HFFc6 (cell line): ENCODE results near the gene FREM2. TPM values are rescaled to one million over a fixed set of nuclear protein-coding genes. Genes with fewer than 3 reads are reported as not detected.

Experiments
- DNase-seq: peaks from one replicate; pipeline ENCODE4 v3.0.0-alpha.2; 2018
- H3K27ac Mint-ChIP-seq: 2 replicates; pipeline ENCODE4 v1.8.0; 2020; ENCODE audit warnings: mild to moderate bottlenecking, mixed read lengths
- H3K27me3 Mint-ChIP-seq: 2 replicates; pipeline ENCODE4 v1.8.0; 2021; ENCODE audit warnings: mild to moderate bottlenecking, moderate library complexity, mixed read lengths; ENCODE audit not compliant: insufficient read depth
- H3K36me3 Mint-ChIP-seq: 2 replicates; pipeline ENCODE4 v1.8.0; 2021; ENCODE audit warnings: low read depth, mixed read lengths
- H3K4me1 Mint-ChIP-seq: 2 replicates; pipeline ENCODE4 v1.8.0; 2020; ENCODE audit warnings: low read depth, mixed read lengths
- H3K4me3 Mint-ChIP-seq: 2 replicates; pipeline ENCODE4 v1.8.0; 2020; ENCODE audit warnings: mild to moderate bottlenecking, moderate library complexity, mixed read lengths
- H3K9me3 Mint-ChIP-seq: 2 replicates; pipeline ENCODE4 v1.8.0; 2020; ENCODE audit warnings: mild to moderate bottlenecking, mixed read lengths
- total RNA-seq, 6 experiments: library from RNA; stranded (reverse); fragmentation: NEBNext Ultra II Directional; extraction: Animal tissue kit (Norgen Biotek cat#: 25700); gene quantifications; 2 replicates in 1 of 6; 3 replicates in 5 of 6; pipeline ENCODE4 v1.2.3, GENCODE V29; 2021
- TF ChIP-seq, protein P1 (sequence below): fragments of 200-600 bp; sonication (generic); IDR thresholded peaks from 2 replicates; pipeline ENCODE4 v1.5.0; 2021; ENCODE audit warnings: antibody characterized with exemption, mild to moderate bottlenecking

FREM2 gene
- total RNA-seq, 6 experiments from 2014 or later: not detected

DNA sequence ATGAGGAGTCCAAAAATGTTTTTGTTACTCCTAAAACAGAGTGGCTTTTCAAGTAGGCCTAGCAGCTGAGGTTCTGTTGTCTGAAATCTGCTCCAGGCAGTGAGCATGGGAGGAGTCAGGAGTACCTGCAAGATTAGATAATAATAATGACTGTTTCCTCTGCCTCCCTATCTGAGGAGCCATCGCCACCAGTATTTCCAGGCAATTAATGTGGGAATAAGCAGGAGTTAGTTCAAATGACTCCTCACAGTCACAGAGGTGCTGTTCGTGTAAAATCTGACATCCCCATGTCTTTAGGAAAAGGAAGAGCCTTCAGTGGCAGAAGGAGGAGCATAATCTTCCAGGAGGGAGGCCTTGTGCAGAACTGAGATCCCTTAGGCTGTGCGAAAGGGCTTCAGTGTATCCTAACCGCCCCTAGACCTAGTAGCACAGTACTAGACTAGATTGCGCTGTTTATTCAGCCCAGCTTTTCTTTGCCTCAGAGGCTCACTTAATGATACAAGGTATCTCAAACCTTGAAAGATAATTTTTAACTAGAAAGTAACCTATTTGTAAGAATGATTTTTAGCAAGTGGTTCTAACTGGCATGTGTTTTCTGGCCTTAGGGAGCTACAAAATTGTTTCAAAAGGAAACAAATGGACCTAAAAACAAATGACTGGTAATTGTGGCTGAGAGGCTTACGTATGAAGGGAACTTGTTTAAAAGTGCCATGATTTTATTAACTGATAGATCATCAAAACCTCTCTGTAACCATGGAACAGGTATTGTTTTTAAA lies 49.0 kb downstream of the FREM2 start:
- TF ChIP-seq, protein P1, sequence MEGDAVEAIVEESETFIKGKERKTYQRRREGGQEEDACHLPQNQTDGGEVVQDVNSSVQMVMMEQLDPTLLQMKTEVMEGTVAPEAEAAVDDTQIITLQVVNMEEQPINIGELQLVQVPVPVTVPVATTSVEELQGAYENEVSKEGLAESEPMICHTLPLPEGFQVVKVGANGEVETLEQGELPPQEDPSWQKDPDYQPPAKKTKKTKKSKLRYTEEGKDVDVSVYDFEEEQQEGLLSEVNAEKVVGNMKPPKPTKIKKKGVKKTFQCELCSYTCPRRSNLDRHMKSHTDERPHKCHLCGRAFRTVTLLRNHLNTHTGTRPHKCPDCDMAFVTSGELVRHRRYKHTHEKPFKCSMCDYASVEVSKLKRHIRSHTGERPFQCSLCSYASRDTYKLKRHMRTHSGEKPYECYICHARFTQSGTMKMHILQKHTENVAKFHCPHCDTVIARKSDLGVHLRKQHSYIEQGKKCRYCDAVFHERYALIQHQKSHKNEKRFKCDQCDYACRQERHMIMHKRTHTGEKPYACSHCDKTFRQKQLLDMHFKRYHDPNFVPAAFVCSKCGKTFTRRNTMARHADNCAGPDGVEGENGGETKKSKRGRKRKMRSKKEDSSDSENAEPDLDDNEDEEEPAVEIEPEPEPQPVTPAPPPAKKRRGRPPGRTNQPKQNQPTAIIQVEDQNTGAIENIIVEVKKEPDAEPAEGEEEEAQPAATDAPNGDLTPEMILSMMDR: no peak
- Mint-ChIP-seq H3K9me3 (peaks cover 8% of the 10 kb centered on the region; the same call in 1 of the 2 replicates), H3K27me3 (peaks cover 5% of the 10 kb centered on the region; the same call in 1 of the 2 replicates), H3K4me3 (no peak overlapping the region), H3K4me1 (no peaks in the 10 kb centered on the region), H3K36me3 (no peaks in the 10 kb centered on the region), H3K27ac (no peak overlapping the region)
- no peak for DNase-seq

DNA sequence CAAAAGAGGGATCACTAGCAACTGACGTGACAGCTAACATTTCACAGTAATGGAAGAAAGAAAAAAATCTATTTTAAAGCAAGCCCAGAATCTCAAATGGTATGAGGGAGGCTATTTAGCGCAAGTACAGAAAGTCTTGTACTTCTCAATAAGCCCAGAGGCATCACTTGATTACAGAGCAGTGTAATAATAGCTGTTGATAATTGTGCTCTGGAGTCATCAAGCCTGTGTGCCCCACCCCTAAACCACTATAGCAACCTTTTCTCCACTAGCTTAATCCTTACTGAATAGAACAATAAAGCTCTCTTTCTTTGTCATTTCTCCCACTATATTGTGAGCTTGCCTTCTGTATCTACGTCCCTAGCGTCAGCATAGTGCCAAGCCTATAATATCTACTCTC lies 56.6 kb downstream of the FREM2 start:
- no peaks in the 10 kb centered on the region; the same call in 1 of the 2 replicates for H3K9me3 Mint-ChIP-seq
- no peaks in the 10 kb centered on the region for H3K36me3 Mint-ChIP-seq
- H3K4me1 Mint-ChIP-seq: no peaks in the 10 kb centered on the region
- no peak overlapping the region for H3K4me3 Mint-ChIP-seq
- no peak for DNase-seq
- H3K27me3 Mint-ChIP-seq: no peaks in the 10 kb centered on the region; the same call in 1 of the 2 replicates
- TF ChIP-seq, protein P1: no peak
- H3K27ac Mint-ChIP-seq: no peak overlapping the region

DNA sequence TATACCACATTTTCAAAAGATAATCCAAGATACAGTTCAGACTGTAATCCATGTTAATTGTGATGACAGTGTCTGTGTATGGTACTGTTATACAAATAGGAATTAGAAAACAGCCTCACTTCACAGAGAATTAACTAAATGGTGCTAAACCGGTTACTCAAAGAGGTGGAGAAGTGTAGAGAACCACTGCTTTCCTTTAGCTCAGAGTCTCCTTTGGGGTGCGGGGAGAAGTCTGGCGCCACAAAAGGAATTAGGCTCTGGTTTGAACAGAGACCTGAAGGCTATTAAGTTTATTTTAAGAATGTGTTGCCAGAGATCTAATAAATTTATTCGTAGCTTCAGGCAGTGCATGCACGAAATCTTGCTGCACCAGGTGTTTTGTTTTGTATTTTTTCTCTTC lies 65.8 kb downstream of the FREM2 start:
- DNase-seq: no peak
- H3K27ac Mint-ChIP-seq: no peak overlapping the region
- H3K4me3 Mint-ChIP-seq: no peak overlapping the region
- TF ChIP-seq, protein P1: no peak
- no peaks in the 10 kb centered on the region for H3K9me3 Mint-ChIP-seq
- H3K27me3 Mint-ChIP-seq: peaks cover 4% of the 10 kb centered on the region; the same call in 1 of the 2 replicates
- H3K4me1 Mint-ChIP-seq: no peaks in the 10 kb centered on the region
- H3K36me3 Mint-ChIP-seq: no peaks in the 10 kb centered on the region

DNA sequence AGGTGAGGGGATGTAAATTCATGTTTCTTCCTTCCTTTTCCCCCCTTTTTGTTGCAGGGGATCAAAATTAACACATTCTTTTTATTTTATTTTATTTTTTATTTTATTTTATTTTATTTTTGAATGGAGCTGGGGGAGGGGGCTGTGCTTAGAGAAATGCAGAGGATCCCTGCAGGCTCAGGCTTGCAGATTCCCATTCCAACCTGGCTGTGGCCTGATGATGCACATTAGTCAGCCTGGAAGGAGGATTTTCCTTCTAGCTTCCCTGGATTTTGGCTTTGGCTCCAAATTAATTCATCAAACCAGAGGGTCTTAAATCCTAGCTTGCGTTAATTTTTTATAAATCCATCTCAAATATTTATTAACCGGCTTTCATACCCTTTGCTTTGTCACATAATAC lies 67.0 kb downstream of the FREM2 start:
- DNase-seq: no peak
- Mint-ChIP-seq H3K27ac (no peak overlapping the region), H3K9me3 (no peaks in the 10 kb centered on the region), H3K4me3 (no peak overlapping the region), H3K36me3 (no peaks in the 10 kb centered on the region), H3K27me3 (peaks cover 9% of the 10 kb centered on the region; the same call in 1 of the 2 replicates), H3K4me1 (no peaks in the 10 kb centered on the region)
- TF ChIP-seq, protein P1: no peak

DNA sequence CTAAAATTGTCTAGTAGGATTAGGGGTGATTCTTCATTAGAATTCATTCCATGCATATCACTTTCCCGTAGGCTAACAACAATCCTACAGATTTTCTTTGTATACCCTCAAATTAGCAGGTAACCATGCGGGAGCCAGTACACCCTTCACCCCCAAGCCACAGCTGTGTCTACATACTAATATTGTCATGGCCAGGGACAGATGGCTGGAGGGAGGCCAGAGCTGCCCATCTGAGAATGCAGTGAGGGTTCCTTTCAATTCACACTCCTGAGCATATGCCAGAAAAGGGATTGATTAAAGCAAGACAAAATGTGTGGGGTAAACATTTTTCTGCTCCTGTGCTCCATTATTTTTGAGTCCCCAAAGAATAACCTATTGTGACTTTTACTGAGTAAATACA lies 68.9 kb downstream of the FREM2 start:
- no peak overlapping the region for H3K27ac Mint-ChIP-seq
- TF ChIP-seq, protein P1: no peak
- no peaks in the 10 kb centered on the region for H3K9me3 Mint-ChIP-seq
- H3K4me1 Mint-ChIP-seq: no peaks in the 10 kb centered on the region
- no peak for DNase-seq
- H3K27me3 Mint-ChIP-seq: peaks cover 9% of the 10 kb centered on the region; the same call in 1 of the 2 replicates
- no peak overlapping the region for H3K4me3 Mint-ChIP-seq
- H3K36me3 Mint-ChIP-seq: no peaks in the 10 kb centered on the region
